GM19193 (cell line): ENCODE data around the gene GRID2IP.

Experiments used
- POLR2A ChIP-seq: IDR thresholded peaks from 4 replicates; pipeline ENCODE4 v1.6.1; 2011; ENCODE audit not compliant: insufficient read depth, insufficient read length; ENCODE audit errors: extremely low read depth

Gene GRID2IP

GRCh38 chr7:6567886-6568285 lies 16.6 kb upstream of the GRID2IP start:
- no peak for TF ChIP-seq POLR2A

- no peak for TF ChIP-seq POLR2A
These were observed 14.4 kb upstream of the GRID2IP start for GRCh38 chr7:6565655-6566054.

DNA sequence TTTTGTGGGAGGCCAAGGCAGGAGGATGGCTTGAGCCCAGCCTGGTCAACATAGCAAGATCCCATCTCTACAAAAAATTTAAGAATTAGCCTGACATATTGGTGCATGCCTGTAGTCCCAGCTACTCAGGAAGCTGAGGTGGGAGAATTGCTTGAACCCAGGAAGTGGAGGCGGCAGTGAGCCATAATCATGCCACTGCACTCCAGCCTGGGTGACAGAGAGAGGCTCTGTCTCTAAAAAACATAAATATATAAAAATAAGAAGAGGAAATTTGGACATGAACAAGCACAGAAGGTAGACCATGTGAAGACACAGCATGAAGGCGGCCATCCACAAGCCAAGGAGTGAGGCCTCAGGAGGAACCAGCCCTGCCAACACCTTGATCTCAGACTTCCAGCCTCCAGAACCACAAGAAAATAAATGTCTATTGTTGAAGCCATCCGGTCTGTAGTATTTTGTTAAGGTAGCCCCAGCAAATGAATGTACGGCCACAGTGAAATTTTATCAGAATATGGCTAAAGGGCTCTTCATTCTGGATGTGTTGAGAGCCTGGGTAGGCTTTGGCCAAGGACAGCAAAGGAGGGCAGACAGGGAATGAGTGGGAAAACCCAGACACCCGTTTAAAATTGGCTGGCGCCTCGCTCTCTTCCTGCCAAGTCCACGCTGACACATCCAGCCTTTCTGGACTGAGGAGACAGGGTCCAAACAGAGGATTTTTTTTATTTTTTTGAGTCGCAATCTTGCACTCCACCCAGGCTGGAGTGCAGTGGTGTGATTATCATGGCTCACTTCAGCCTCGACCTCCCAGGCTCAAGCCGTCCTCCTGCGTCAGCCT lies 12.9 kb upstream of the GRID2IP start:
- no peak for TF ChIP-seq POLR2A

DNA sequence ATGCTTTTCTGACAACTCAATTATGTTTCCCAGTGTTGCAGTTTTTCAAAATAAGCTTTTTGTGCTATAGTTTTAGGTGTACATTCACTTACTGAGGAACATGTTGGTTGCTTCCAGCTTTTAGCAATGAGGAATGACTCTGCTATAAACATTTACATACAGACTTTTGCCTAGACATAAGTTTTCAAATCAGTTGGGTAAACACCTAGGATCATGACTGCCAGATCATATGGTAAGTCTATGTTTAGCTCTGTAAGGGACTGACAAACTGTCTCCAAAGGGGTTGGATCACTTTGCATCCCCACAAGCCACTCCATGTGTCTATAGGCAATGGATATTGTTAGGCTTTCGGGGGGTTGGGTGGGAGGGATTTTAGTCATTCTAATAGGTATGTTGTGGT lies 10.8 kb upstream of the GRID2IP start:
- no peak for TF ChIP-seq POLR2A

DNA sequence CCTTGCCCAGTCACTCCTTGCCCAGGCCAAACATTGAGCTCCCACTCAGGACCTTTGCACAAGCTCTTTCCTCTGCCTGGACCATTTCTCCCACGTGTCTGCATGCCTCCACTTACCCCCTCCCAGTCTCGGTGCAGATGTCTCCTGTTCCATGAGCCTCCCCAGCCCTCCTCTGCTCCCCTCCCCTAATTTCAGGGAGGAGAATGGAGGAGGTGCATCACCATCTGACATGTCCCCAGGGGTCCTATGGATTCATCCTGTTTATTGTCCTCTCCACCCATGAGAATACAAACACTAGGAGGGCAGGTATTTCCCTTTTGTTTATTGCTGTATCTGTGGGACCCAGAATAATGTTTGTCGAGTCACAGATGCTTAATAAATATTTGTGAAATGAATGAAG lies 8.6 kb upstream of the GRID2IP start:
- TF ChIP-seq POLR2A, result no peak

DNA sequence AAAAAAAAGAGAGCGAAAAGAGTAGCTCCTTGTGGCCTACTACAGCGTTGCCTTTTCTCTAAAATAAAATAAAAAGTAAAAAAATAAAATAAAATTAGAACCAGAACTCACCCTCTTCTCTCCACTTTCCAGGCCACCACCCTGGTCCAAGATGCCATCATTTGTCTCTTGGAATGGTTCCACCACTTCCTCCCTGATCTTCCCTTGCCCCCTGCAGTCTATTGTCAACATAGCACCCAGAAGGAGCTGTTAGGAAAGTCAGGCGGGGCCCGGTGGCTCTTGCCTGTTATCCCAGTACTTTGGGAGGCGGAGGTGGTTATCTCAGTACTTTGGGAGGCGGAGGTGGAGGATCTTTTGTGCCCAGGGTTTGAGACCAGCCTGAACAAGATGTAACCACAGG lies 7.6 kb upstream of the GRID2IP start:
- no peak for TF ChIP-seq POLR2A

DNA sequence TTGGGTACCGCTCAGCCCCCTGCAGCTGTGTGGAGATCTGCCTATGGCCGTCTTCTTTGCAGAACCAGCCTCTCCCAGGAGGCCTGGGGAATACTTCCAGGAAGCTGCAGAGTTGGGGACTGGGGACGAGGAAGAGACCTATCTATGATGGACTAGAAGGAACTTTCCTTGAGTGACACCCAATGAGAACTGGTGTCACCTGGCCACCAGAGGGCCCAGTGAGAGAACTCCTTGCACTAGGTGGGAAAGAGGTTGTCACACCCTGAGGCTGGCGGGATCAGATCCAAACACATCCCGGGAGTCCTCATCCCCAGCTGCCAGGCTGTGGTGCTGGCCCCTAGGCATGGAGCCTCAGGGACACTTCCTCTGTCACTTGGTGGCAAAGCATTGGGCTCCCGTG lies 4.9 kb upstream of the GRID2IP start:
- TF ChIP-seq POLR2A, result no peak

GRCh38 chr7:6554848-6555247 lies 3.6 kb upstream of the GRID2IP start:
- no peak for TF ChIP-seq POLR2A

GRCh38 chr7:6553448-6554044 lies 2.3 kb upstream of the GRID2IP start:
- TF ChIP-seq POLR2A, result no peak

- no peak for TF ChIP-seq POLR2A
These were observed 3.9 kb downstream of the GRID2IP start for GRCh38 chr7:6547400-6547799.

GRCh38 chr7:6546498-6547251 lies 4.6 kb downstream of the GRID2IP start:
- TF ChIP-seq POLR2A, result no peak

- TF ChIP-seq POLR2A, result no peak
These were observed 5.7 kb downstream of the GRID2IP start for GRCh38 chr7:6545398-6546126.

GRCh38 chr7:6542368-6542767 lies 8.9 kb downstream of the GRID2IP start:
- TF ChIP-seq POLR2A, result no peak

DNA sequence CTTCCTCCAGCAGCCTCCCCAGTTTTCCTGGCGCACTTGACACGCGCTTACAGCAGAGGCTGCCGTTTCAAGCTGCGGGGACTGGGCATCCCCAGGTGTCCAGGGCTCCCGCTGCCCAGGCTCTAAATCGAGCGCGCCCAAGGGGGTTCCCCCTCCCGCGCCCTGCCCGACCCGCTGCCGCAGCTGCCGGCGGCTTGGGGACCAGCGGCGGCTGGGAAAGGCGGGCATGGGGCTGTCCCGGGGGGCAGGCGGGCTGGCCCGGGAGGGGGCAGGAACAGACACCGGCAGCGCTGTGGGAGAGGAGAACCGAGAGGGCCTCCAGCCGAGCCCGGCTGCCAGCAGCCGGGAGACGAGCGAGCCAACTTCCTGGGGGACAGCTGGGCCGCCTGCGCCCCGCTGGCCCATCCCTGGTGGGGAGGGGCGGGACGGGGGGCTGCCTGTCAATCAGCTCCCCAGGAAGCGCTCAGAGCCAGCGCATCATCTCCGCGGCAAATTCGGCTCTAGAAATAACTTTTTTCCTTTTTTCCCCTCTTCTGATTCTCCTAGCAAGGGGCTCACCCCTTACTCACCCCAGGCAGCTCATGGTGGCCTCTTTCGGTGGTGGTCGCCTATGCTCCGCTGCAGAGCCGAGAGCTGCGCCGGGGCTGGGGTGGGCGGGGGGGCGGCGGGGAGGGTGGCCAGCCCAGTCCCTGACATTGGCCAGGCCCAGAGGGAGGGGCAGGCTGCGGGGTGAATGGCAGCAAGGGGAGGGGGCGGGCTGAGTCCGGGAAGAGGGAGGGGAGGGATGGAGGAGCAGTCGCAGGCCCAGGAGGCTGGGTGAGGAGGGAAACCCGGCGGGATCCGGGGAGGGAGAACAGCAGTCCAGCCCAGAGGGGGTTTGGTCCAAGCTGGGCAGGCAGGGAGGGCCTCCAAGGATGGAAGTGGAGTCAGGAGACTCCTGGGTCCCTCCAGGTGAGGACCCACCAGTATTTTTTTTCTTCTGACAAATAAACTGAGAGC lies 14.7 kb downstream of the GRID2IP start:
- no peak for TF ChIP-seq POLR2A
